ENCODE data around the gene PTPRB.

Gene PTPRB

DNA sequence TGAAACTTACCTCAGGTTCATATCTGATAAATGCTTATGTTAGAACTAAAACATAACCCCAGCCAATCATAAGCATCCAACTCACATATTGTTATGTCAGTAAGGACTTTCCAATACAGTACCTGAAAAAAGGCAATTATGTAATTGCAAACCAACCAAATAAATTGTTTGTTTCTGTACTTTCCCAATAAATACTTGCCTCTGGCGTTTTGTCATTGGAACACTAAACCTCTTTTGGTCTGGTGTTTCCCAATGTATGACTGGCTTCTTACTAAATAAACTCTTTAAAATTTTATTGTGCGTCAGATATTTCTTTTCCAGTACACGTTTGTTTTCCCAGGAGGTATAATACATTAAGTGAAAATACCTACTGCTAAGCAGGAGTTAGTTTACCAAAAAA is 6.7 kb upstream of the PTPRB start:
- TF ChIP-seq, protein P1, sequence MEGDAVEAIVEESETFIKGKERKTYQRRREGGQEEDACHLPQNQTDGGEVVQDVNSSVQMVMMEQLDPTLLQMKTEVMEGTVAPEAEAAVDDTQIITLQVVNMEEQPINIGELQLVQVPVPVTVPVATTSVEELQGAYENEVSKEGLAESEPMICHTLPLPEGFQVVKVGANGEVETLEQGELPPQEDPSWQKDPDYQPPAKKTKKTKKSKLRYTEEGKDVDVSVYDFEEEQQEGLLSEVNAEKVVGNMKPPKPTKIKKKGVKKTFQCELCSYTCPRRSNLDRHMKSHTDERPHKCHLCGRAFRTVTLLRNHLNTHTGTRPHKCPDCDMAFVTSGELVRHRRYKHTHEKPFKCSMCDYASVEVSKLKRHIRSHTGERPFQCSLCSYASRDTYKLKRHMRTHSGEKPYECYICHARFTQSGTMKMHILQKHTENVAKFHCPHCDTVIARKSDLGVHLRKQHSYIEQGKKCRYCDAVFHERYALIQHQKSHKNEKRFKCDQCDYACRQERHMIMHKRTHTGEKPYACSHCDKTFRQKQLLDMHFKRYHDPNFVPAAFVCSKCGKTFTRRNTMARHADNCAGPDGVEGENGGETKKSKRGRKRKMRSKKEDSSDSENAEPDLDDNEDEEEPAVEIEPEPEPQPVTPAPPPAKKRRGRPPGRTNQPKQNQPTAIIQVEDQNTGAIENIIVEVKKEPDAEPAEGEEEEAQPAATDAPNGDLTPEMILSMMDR (conservative IDR thresholded peaks at IDR 0.05) = no peak

DNA sequence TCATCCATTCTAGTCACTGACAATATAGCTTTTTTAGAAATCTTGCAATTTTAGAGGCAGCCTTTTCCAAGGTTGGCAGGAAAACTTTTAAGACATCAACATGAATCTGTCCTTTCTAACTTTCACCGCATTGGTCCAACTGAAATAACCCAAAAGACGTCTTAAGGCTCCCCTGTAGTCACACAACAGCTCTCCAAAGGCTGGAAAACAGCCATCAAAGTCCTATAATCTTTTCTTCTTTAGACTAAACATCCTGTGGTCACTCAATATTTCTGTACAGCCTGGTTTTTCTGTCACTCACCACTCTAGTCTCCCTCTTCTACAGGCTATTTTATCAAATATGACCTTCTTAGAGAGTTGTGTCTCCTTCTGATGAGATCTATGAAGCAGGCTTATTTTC is 4.5 kb upstream of the PTPRB start:
- H3K27ac ChIP-seq = peak overlapping the region; percentile 62
- TF ChIP-seq, protein P1 (conservative IDR thresholded peaks at IDR 0.05) = no peak

More for the DNA sequence above, 6.7 kb upstream of the PTPRB start:
- peak overlapping the region; percentile 70 for H3K27ac ChIP-seq

DNA sequence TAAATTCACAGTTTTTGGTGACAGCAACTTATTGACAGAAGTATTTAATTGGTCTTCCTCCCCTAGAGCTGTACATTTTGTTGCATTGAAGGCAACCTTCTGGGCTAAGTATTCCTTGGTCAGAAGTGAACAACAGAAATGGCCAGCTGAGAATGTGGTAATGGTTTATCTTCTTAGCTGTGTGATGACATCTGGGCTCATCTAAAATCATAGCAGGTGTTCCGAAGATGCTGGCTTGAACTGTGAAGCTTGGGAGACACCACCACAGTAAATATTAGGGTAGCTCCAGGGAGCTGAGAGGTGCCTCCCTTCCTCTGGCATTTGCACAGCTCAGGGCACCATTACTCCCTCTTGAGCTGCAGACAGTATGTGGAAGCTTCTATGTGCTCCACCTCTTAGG is 3.7 kb upstream of the PTPRB start:
- TF ChIP-seq, protein P1 (conservative IDR thresholded peaks at IDR 0.05) = no peak
- peak overlapping the region; percentile 62 for H3K27ac ChIP-seq

DNA sequence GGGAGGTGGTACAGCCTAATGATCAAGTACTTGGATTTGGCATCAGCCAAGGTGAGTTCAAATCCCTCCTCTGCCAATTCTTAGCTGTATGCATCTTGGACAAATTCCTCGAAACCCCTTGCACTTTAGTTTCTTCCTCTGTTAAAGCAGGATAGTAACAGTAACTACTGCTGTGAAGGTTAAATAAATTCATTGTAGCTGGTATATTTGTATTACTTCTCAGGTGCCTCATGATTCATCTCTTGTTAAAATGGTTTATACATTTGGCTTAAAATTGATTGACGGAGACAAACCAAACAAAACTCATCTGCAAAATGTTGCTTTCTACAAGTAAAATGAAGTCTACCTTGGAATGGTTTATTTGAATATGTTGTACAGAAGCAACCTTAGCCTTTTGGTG is 2.3 kb upstream of the PTPRB start:
- H3K27ac ChIP-seq = peak overlapping the region; percentile 62
- TF ChIP-seq, protein P1 (conservative IDR thresholded peaks at IDR 0.05) = no peak

DNA sequence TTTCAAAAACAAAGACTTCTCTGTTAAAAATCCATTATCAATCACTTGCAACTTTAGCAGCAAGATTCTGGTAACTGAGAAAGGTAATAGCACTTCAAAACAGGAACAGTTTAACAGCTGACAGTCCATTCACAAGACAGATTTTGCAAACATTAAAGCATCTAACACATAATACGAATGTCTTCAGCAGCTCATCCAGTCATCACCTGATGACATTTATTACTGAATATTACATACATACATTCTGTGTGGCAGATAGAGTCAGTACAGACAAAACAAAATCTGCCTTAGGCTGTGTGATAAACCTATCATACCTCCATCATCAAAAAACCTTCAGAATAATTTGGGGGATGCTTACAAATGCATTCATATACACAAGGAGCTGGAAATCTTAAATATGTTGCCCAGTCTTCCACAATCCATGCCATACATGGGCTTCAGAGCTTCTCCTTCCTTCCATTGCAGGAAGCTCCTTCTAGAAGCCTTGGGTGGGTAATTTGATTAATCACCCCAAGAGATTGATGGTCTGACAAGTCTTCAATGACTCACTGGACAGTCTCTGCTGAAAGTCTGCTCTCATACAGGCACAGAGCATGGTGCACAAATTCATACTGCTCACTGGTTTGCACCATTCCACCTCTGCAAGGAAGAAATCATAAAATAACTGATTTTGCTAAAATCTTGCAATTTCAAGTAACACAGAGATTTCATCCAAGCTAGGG is 1.6 kb upstream of the PTPRB start:
- H3K27ac ChIP-seq = peak overlapping the region; percentile 62; the same call in 1 of the 2 replicates
- TF ChIP-seq, protein P1 (conservative IDR thresholded peaks at IDR 0.05) = no peak

DNA sequence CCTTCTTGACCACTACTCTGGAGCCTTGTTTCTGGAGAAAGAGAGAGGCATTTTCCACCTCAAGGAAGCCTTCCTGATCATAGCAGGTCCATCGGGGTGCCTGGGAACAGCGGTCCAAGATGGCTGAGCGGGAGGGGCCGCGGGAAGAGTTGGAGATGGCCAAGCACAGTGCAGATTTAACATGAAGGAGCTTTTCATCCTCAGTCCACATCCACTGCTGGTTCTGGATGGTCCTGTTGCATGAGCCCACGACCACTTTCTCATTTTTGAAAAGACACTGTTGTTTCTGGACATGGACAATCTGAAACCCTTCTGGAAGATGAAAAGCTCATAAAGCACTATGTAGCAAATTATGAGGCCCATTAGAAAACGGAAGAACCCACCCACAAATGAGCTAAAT is 1.5 kb downstream of the PTPRB start:
- H3K27ac ChIP-seq = no peak overlapping the region
- TF ChIP-seq, protein P1 (conservative IDR thresholded peaks at IDR 0.05) = no peak

DNA sequence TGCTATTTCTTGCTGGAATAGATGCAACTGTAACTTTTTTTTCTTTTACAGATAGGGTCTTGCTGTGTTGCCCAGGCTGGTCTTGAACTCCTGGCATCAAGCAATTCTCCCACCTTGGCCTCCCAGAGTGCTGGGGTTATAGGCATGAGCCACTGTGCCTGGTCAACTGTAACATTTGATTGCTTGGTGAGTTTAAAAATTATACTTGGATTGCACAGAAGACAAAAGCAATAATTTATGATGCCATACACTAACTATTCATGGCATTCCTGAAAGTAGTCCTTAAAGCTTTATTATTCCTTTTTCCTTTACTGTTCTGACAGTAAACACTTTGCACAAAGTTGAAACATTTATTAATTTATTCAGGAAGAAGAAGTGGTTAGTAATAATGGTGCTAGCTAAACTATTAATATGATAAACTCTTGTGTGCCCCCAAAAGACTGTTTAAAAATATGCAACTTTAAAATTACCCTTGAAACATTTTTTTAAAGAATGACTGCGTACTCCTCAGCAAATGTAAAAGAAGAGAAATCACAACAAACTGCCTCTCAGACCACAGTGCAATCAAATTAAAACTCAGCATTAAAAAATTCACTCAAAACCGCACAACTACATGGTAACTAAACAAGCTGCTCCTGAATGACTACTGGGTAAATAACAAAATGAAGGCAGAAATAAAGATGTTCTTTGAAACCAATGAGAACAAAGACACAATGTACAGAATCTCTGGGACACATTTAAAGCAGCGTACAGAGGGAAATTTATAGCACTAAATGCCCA is 8.3 kb downstream of the PTPRB start:
- no peak overlapping the region for H3K27ac ChIP-seq
- TF ChIP-seq, protein P1 (conservative IDR thresholded peaks at IDR 0.05) = no peak
